ENCODE data around the gene ABRACL. TPM values are rescaled to one million over a fixed set of nuclear protein-coding genes. Genes with fewer than 3 reads are reported as not detected.
A peak's percentile ranks its signal among the peaks of the same experiment; 100 is the strongest.
"Not testable (repeated sequence)": the region's sequence is repeated elsewhere in the genome, so short reads cannot be mapped to it uniquely, and the experiment has no call there.

The ABRACL gene
- total and polyA plus RNA-seq, 7 experiments from 2014 or later: 39.5 to 216 (median 108) TPM

GRCh38 chr6:139047677-139048076, 19.1 kb downstream of the ABRACL start:
- peaks cover 0 to 1% (median 0%) of the 10 kb centered on the region in 11 donors for H3K9me3 Mint-ChIP-seq
- intact Hi-C loops (cut with micrococcal nuclease): loop anchor here in 1 of 2 donors (5.0 kb wide), 2 partner anchors 35 to 50 kb away; no protein-coding TSS in a partner anchor
- H3K27me3 ChIP-seq (ENCODE audit: control insufficient read depth in 2 of 2, insufficient read depth in 2 of 2, low read length in 2 of 2): no peaks in the 10 kb centered on the region
- H3K36me3 ChIP-seq (ENCODE audit: control insufficient read depth in 2 of 3, insufficient read depth in 3 of 3, low read length in 3 of 3): peaks cover 0 to under 1% (median 0%) of the 10 kb centered on the region in 3 experiments
- H3K9me3 ChIP-seq (ENCODE audit: control insufficient read depth in 2 of 3, low read length in 3 of 3): no peaks in the 10 kb centered on the region
- H3K36me3 Mint-ChIP-seq: peaks cover 6 to 18% (median 15%) of the 10 kb centered on the region in 5 donors
- ChIA-PET POLR2A (interaction anchor here (0.7 kb wide), 1 partner anchor 43 kb away, joined by 3 read pairs; no protein-coding TSS in a partner anchor), CTCF (interaction anchor here (0.5 kb wide), 1 partner anchor 9 kb away, joined by 4 read pairs; no protein-coding TSS in a partner anchor)
- H3K4me1 Mint-ChIP-seq: peaks cover 0 to 16% (median 7%) of the 10 kb centered on the region in 7 donors
- no peak overlapping the region for H3K4me3 Mint-ChIP-seq
- ATAC-seq (no peak), DNase-seq (no peak)
- H3K4me3 ChIP-seq (ENCODE audit: low read length): no peak overlapping the region
- peak overlapping the region in 1 of 9 donors; percentile 5 for H3K27ac Mint-ChIP-seq
- H3K27ac ChIP-seq (ENCODE audit: low read depth, low read length): no peak overlapping the region
- no peaks in the 10 kb centered on the region for H3K4me1 ChIP-seq (ENCODE audit: control insufficient read depth in 2 of 2, insufficient read depth in 2 of 2, low read length in 2 of 2)
- H3K27me3 Mint-ChIP-seq: peaks cover 0 to 7% (median 0%) of the 10 kb centered on the region in 5 donors

- H3K27me3 Mint-ChIP-seq; H3K27me3 ChIP-seq (ENCODE audit: control insufficient read depth in 2 of 2, insufficient read depth in 2 of 2, low read length in 2 of 2); H3K9me3 Mint-ChIP-seq; H3K9me3 ChIP-seq (ENCODE audit: control insufficient read depth in 2 of 3, low read length in 3 of 3); H3K4me1 ChIP-seq (ENCODE audit: control insufficient read depth in 2 of 2, insufficient read depth in 2 of 2, low read length in 2 of 2); H3K36me3 ChIP-seq (ENCODE audit: control insufficient read depth in 2 of 3, insufficient read depth in 3 of 3, low read length in 3 of 3); H3K4me3 Mint-ChIP-seq; H3K4me3 ChIP-seq (ENCODE audit: low read length); H3K27ac ChIP-seq (ENCODE audit: low read depth, low read length); DNase-seq; ATAC-seq: not testable (repeated sequence)
- CTCF ChIA-PET: interaction anchor here (1.0 kb wide), 1 partner anchor 10 kb away, joined by 3 read pairs; no protein-coding TSS in a partner anchor
- Mint-ChIP-seq H3K36me3 (peaks cover 2 to 11% (median 6%) of the 10 kb centered on the region in 5 donors), H3K4me1 (peaks cover 0 to 16% (median 7%) of the 10 kb centered on the region in 7 donors), H3K27ac (peak overlapping the region in 2 of 9 donors; percentile 6 to 35)
- intact Hi-C loops (cut with micrococcal nuclease): loop anchor here in 1 of 2 donors (5.0 kb wide), 2 partner anchors 33 to 48 kb away; no protein-coding TSS in a partner anchor
- POLR2A ChIA-PET: interaction anchor here (0.7 kb wide), 1 partner anchor 76 kb away, joined by 3 read pairs; no protein-coding TSS in a partner anchor
Observed at GRCh38 chr6:139048912-139049311, 20.4 kb downstream of the ABRACL start.

GRCh38 chr6:139050131-139050769, 21.7 kb downstream of the ABRACL start:
- H3K27ac Mint-ChIP-seq; H3K27me3 Mint-ChIP-seq; H3K27me3 ChIP-seq (ENCODE audit: control insufficient read depth in 2 of 2, insufficient read depth in 2 of 2, low read length in 2 of 2); H3K36me3 ChIP-seq (ENCODE audit: control insufficient read depth in 2 of 3, insufficient read depth in 3 of 3, low read length in 3 of 3); DNase-seq; ATAC-seq; H3K4me3 ChIP-seq (ENCODE audit: low read length); H3K9me3 ChIP-seq (ENCODE audit: control insufficient read depth in 2 of 3, low read length in 3 of 3); H3K9me3 Mint-ChIP-seq; H3K4me3 Mint-ChIP-seq; H3K4me1 ChIP-seq (ENCODE audit: control insufficient read depth in 2 of 2, insufficient read depth in 2 of 2, low read length in 2 of 2); H3K36me3 Mint-ChIP-seq; H3K27ac ChIP-seq (ENCODE audit: low read depth, low read length); intact Hi-C loops (cut with micrococcal nuclease): not testable (repeated sequence)
- H3K4me1 Mint-ChIP-seq: peaks cover 0 to 16% (median 4%) of the 10 kb centered on the region in 7 donors
- POLR2A ChIA-PET: interaction anchor here (0.7 kb wide), 1 partner anchor 63 kb away, joined by 3 read pairs; no protein-coding TSS in a partner anchor
- CTCF ChIA-PET: interaction anchor here (1.4 kb wide), 1 partner anchor 314 kb away, joined by 3 read pairs; no protein-coding TSS in a partner anchor

GRCh38 chr6:139050770-139051313, 22.3 kb downstream of the ABRACL start:
- intact Hi-C loops (cut with micrococcal nuclease): loop anchor here in 1 of 2 donors (1.0 kb wide), 1 partner anchor 235 kb away; no protein-coding TSS in a partner anchor
- H3K27me3 ChIP-seq (ENCODE audit: control insufficient read depth in 2 of 2, insufficient read depth in 2 of 2, low read length in 2 of 2): no peaks in the 10 kb centered on the region
- no peak overlapping the region for H3K27ac Mint-ChIP-seq
- H3K27me3 Mint-ChIP-seq: peaks cover 0 to 7% (median 0%) of the 10 kb centered on the region in 5 donors
- ATAC-seq: no peak
- H3K27ac ChIP-seq (ENCODE audit: low read depth, low read length): no peak overlapping the region
- no peaks in the 10 kb centered on the region for H3K36me3 Mint-ChIP-seq
- no peaks in the 10 kb centered on the region for H3K9me3 Mint-ChIP-seq
- no peak for DNase-seq
- CTCF ChIA-PET: interaction anchor here (0.7 to 1.4 kb wide), 2 partner anchors 314 to 1148 kb away, joined by 3 read pairs; no protein-coding TSS in a partner anchor
- no peaks in the 10 kb centered on the region for H3K9me3 ChIP-seq (ENCODE audit: control insufficient read depth in 2 of 3, low read length in 3 of 3)
- peaks cover 0 to 16% (median 4%) of the 10 kb centered on the region in 7 donors for H3K4me1 Mint-ChIP-seq
- no peaks in the 10 kb centered on the region for H3K36me3 ChIP-seq (ENCODE audit: control insufficient read depth in 2 of 3, insufficient read depth in 3 of 3, low read length in 3 of 3)
- no peaks in the 10 kb centered on the region for H3K4me1 ChIP-seq (ENCODE audit: control insufficient read depth in 2 of 2, insufficient read depth in 2 of 2, low read length in 2 of 2)
- POLR2A ChIA-PET: interaction anchor here (1.7 kb wide), 1 partner anchor 62 kb away, joined by 5 read pairs; no protein-coding TSS in a partner anchor
- H3K4me3 Mint-ChIP-seq: no peak overlapping the region
- no peak overlapping the region for H3K4me3 ChIP-seq (ENCODE audit: low read length)

GRCh38 chr6:139051396-139052060, 23.0 kb downstream of the ABRACL start:
- Histone ChIP-seq H3K36me3 (ENCODE audit: control insufficient read depth in 2 of 3, insufficient read depth in 3 of 3, low read length in 3 of 3) (no peaks in the 10 kb centered on the region), H3K27ac (ENCODE audit: low read depth, low read length) (no peak overlapping the region), H3K9me3 (ENCODE audit: control insufficient read depth in 2 of 3, low read length in 3 of 3) (no peaks in the 10 kb centered on the region), H3K4me3 (ENCODE audit: low read length) (no peak overlapping the region), H3K27me3 (ENCODE audit: control insufficient read depth in 2 of 2, insufficient read depth in 2 of 2, low read length in 2 of 2) (no peaks in the 10 kb centered on the region), H3K4me1 (ENCODE audit: control insufficient read depth in 2 of 2, insufficient read depth in 2 of 2, low read length in 2 of 2) (no peaks in the 10 kb centered on the region)
- no peak overlapping the region for H3K4me3 Mint-ChIP-seq
- ChIA-PET CTCF (interaction anchor here (0.7 to 1.4 kb wide), 2 partner anchors 313 to 1147 kb away, joined by 3 read pairs; no protein-coding TSS in a partner anchor), POLR2A (interaction anchor here (1.7 kb wide), 1 partner anchor 63 kb away, joined by 5 read pairs; no protein-coding TSS in a partner anchor)
- peaks cover 0 to 7% (median 0%) of the 10 kb centered on the region in 5 donors for H3K27me3 Mint-ChIP-seq
- H3K4me1 Mint-ChIP-seq: peaks cover 0 to 16% (median 4%) of the 10 kb centered on the region in 7 donors
- H3K9me3 Mint-ChIP-seq: no peaks in the 10 kb centered on the region
- DNase-seq (no peak), ATAC-seq (no peak)
- intact Hi-C loops (cut with micrococcal nuclease): loop anchor here in 1 of 2 donors (1.0 kb wide), 1 partner anchor 235 kb away; no protein-coding TSS in a partner anchor
- no peak overlapping the region for H3K27ac Mint-ChIP-seq
- H3K36me3 Mint-ChIP-seq: no peaks in the 10 kb centered on the region

- Histone ChIP-seq H3K36me3 (ENCODE audit: control insufficient read depth in 2 of 3, insufficient read depth in 3 of 3, low read length in 3 of 3) (no peaks in the 10 kb centered on the region), H3K27ac (ENCODE audit: low read depth, low read length) (no peak overlapping the region), H3K9me3 (ENCODE audit: control insufficient read depth in 2 of 3, low read length in 3 of 3) (no peaks in the 10 kb centered on the region), H3K4me1 (ENCODE audit: control insufficient read depth in 2 of 2, insufficient read depth in 2 of 2, low read length in 2 of 2) (no peaks in the 10 kb centered on the region), H3K27me3 (ENCODE audit: control insufficient read depth in 2 of 2, insufficient read depth in 2 of 2, low read length in 2 of 2) (no peaks in the 10 kb centered on the region), H3K4me3 (ENCODE audit: low read length) (no peak overlapping the region)
- Mint-ChIP-seq H3K4me3 (no peak overlapping the region), H3K27me3 (peaks cover 0 to 7% (median 0%) of the 10 kb centered on the region in 5 donors), H3K27ac (no peak overlapping the region), H3K36me3 (no peaks in the 10 kb centered on the region), H3K4me1 (peaks cover 0 to 7% (median 0%) of the 10 kb centered on the region in 7 donors), H3K9me3 (no peaks in the 10 kb centered on the region)
- ChIA-PET CTCF (interaction anchor here (0.6 kb wide), 1 partner anchor 18 kb away, joined by 3 read pairs; no protein-coding TSS in a partner anchor), POLR2A (interaction anchor here (0.7 kb wide), 1 partner anchor 24 kb away, joined by 3 read pairs; no protein-coding TSS in a partner anchor)
- no peak for DNase-seq
- intact Hi-C loops (cut with micrococcal nuclease): no loop called here
- ATAC-seq: no peak
Observed at GRCh38 chr6:139053382-139053781, 24.8 kb downstream of the ABRACL start.
